ENCODE data around the gene SLC16A6. TPM values are rescaled to one million over a fixed set of nuclear protein-coding genes. Genes with fewer than 3 reads are reported as not detected.

SLC16A6 gene
- total and polyA plus RNA-seq, 2 of the 4 experiments (the other 2 are of a cell fraction), result 0.22 to 0.54 TPM

- CTCF ChIA-PET, result no interaction called here
- H3K4me1 ChIP-seq (ENCODE audit: control insufficient read depth, insufficient read depth, low read length), result no peaks in the 10 kb centered on the region
Observed at GRCh38 chr17:68329331-68329730, 38.4 kb upstream of the SLC16A6 start.

More at GRCh38 chr17:68329331-68329730, 38.4 kb upstream of the SLC16A6 start:
- Histone ChIP-seq H3K23ac (ENCODE audit: low read depth, low read length) (no peak overlapping the region), H3K18ac (ENCODE audit: low read depth, low read length) (no peak overlapping the region), H4K5ac (ENCODE audit: low read depth, low read length) (no peak overlapping the region), H2AK5ac (ENCODE audit: low read depth, low read length) (no peak overlapping the region), H2BK15ac (ENCODE audit: low read depth, low read length) (no peak overlapping the region), H3K4ac (ENCODE audit: low read depth, low read length) (no peak overlapping the region), H3K14ac (replicated peaks; ENCODE audit: low read depth, low read length) (no peak overlapping the region), H3K9me1 (ENCODE audit: insufficient read depth, low read length) (no peaks in the 10 kb centered on the region), H2BK20ac (ENCODE audit: low read depth, low read length) (no peak overlapping the region), H3K4me3 (ENCODE audit: insufficient read depth, low read depth, low read length) (no peak overlapping the region), H2AK9ac (replicated peaks; ENCODE audit: low read depth, low read length, poor library complexity) (no peak overlapping the region), H3K27ac (ENCODE audit: insufficient read depth, low read length) (no peak overlapping the region), H3K4me2 (ENCODE audit: low read depth, low read length) (no peak overlapping the region), H2BK120ac (ENCODE audit: low read depth, low read length) (no peak overlapping the region), H2BK5ac (ENCODE audit: low read depth, low read length, poor library complexity, severe bottlenecking) (no peak overlapping the region), H3K36me3 (ENCODE audit: control insufficient read depth, insufficient read depth, low read length) (no peaks in the 10 kb centered on the region), H3K9me3 (ENCODE audit: control insufficient read depth, insufficient read depth, low read length) (peaks cover 11% of the 10 kb centered on the region), H3K9ac (ENCODE audit: low read depth, low read length) (no peak overlapping the region), H3K27me3 (ENCODE audit: control insufficient read depth, insufficient read depth, low read length) (0 out of 2 replicates have a peak, but pooled peaks cover 2% of the 10 kb centered on the region), H3K79me1 (ENCODE audit: low read depth in 1 of 2, low read length in 2 of 2) (no peaks in the 10 kb centered on the region), H4K91ac (ENCODE audit: insufficient read depth, low read depth, low read length) (no peak overlapping the region), H2AFZ (replicated peaks; ENCODE audit: low read length, poor library complexity) (no peak overlapping the region), H4K8ac (ENCODE audit: low read depth in 2 of 2, low read length in 2 of 2) (no peak overlapping the region), H4K20me1 (ENCODE audit: insufficient read depth, low read length) (no peaks in the 10 kb centered on the region), H3K56ac (ENCODE audit: extremely low read depth, insufficient read depth, low read length) (no peak overlapping the region)
- in situ Hi-C loops (cut with MboI; ENCODE audit: low sequenced_read_pairs), result no loop called here
- POLR2A ChIA-PET (ENCODE audit: unreplicated experiment), result no interaction called here
- intact Hi-C loops (cut with micrococcal nuclease), result no loop called here
- dilution Hi-C loops (cut with HindIII; ENCODE audit: low sequenced_read_pairs, unreplicated experiment), result no loop called here
- no peak for DNase-seq
- no peak for ATAC-seq (ENCODE audit: low read depth)
- WGBS, 2 experiments (ENCODE audit: extremely low coverage in 2 of 2, insufficient read length in 1 of 2), result no CpG with 5 or more reads among the region's 7 CpGs
- TF ChIP-seq CTCF (conservative IDR thresholded peaks at IDR 0.05; ENCODE audit: low read depth, low read length), result no peak
- TF ChIP-seq NFE2L2 (IDR thresholded peaks at IDR 0.05; ENCODE audit: low read depth, low read length), result no peak
- TF ChIP-seq FOS (IDR thresholded peaks at IDR 0.05; ENCODE audit: low read depth, low read length), result no peak
- no peak for TF ChIP-seq CEBPB (IDR thresholded peaks at IDR 0.05; ENCODE audit: low read depth, low read length)
- TF ChIP-seq POLR2A (IDR thresholded peaks at IDR 0.05; ENCODE audit: low read depth, low read length), result no peak
- TF ChIP-seq MAZ (IDR thresholded peaks at IDR 0.05; ENCODE audit: borderline replicate concordance, low read depth, low read length), result no peak
- TF ChIP-seq MAFK (IDR thresholded peaks at IDR 0.05; ENCODE audit: low read depth, low read length), result no peak
- TF ChIP-seq RFX5 (IDR thresholded peaks at IDR 0.05; ENCODE audit: low read depth, low read length), result no peak
- no peak for TF ChIP-seq CHD1 (IDR thresholded peaks at IDR 0.05; ENCODE audit: low read depth, low read length)
- TF ChIP-seq RCOR1 (IDR thresholded peaks at IDR 0.05; ENCODE audit: insufficient replicate concordance, low read length), result no peak
- no peak for TF ChIP-seq SMC3 (IDR thresholded peaks at IDR 0.05; ENCODE audit: low read depth, low read length)
- TF ChIP-seq RAD21 (IDR thresholded peaks at IDR 0.05; ENCODE audit: low read length), result no peak
- no peak for TF ChIP-seq MXI1 (IDR thresholded peaks at IDR 0.05; ENCODE audit: borderline replicate concordance, low read depth, low read length)
- no peak for TF ChIP-seq USF2 (IDR thresholded peaks at IDR 0.05; ENCODE audit: low read depth, low read length)
- no peak for TF ChIP-seq ELK1 (IDR thresholded peaks at IDR 0.05; ENCODE audit: borderline replicate concordance, low read depth, low read length)
- no peak for TF ChIP-seq BHLHE40 (IDR thresholded peaks at IDR 0.05; ENCODE audit: low read depth, low read length)
- no TSS peak for BruUV-seq (replicated peaks)
